ENCODE measurements around the gene PRRC2B.

PRRC2B gene

DNA sequence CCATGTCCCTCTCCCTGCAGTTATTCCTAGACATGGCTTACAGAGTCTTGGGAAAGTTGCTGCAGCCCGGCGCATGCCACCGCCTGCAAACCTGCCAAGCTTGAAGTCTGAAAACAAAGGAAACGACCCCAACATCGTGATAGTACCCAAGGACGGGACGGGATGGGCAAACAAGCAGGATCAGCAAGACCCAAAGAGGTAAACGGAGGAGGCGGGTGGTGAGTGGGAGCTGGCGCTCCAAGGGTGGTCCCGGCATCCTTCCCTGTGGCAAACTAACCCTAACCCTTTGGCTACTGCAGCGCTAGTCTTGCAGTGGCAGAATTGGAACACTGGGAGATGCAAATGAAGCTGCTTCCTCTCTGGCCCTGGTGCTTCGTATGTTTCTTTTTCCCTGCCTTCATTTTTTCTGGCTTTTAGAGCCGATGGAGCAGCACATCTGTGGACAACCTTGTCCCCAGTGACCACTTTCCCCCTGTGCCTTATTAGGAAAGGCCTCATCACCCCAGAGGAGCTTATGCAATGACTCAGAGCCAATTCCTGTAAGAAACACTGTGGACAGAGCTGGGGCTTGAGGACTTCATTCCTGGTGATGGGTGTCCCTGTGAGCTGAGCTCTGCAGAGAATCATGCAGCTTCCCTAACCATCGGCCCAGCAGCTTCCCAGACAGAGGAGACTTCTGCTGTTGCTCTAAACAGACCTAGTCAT lies 38.9 kb downstream of the PRRC2B start:
- no peak overlapping the region for H3K4me3 ChIP-seq (ENCODE audit: low read depth, low read length)
- TF ChIP-seq, protein P1, sequence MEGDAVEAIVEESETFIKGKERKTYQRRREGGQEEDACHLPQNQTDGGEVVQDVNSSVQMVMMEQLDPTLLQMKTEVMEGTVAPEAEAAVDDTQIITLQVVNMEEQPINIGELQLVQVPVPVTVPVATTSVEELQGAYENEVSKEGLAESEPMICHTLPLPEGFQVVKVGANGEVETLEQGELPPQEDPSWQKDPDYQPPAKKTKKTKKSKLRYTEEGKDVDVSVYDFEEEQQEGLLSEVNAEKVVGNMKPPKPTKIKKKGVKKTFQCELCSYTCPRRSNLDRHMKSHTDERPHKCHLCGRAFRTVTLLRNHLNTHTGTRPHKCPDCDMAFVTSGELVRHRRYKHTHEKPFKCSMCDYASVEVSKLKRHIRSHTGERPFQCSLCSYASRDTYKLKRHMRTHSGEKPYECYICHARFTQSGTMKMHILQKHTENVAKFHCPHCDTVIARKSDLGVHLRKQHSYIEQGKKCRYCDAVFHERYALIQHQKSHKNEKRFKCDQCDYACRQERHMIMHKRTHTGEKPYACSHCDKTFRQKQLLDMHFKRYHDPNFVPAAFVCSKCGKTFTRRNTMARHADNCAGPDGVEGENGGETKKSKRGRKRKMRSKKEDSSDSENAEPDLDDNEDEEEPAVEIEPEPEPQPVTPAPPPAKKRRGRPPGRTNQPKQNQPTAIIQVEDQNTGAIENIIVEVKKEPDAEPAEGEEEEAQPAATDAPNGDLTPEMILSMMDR (IDR thresholded peaks at IDR 0.05; ENCODE audit: low read depth, low read length): no peak

DNA sequence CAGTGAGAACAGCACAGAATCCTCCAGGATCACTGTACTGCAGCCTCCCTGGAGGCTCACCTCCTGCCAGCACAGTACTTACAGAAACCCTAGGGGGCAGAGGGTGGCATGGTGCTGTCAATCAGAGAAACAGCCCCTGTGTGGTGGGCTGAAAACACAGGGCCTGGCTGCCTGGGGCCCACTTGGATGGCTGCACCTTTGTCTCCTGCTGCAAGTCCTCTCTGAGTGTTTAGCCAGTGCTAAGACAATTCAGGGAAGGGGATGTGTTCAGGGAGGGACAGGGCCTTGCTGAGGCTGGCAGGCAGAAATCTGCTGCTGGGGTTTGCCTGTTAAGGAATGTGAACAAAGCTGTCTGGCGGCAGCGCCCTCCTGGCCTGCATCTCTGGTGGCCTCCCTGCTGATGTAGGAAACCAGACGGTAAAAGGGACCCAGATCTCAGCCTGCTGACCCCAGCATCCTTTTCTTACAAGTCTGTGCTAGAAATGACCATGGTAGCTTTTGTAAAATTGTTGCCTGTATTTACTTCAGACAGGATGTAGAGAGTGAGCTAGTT lies 39.5 kb downstream of the PRRC2B start:
- TF ChIP-seq, protein P1 (IDR thresholded peaks at IDR 0.05; ENCODE audit: low read depth, low read length): no peak

DNA sequence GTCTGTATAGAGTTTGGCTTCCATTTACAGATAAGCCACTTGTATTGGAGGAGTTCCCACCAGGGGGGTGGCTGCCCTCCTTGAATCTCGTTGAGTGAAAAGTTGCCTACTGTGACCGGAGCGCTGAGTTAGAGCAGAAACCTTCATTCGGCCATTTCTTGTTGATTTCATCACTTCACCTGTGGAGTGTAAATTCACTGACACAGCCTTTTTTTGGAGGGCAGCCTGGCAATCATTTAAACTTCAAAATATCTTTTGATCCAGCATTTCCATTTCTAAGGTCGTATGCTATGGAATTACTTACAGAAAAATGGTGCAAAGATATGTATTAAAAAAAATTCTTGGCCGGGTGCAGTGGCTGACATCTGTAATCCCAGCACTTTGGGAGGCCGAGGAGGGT lies 40.8 kb downstream of the PRRC2B start:
- H3K4me3 ChIP-seq (ENCODE audit: low read depth, low read length): no peak overlapping the region
- TF ChIP-seq, protein P1 (IDR thresholded peaks at IDR 0.05; ENCODE audit: low read depth, low read length): no peak

More for the DNA sequence above, 39.5 kb downstream of the PRRC2B start:
- H3K4me3 ChIP-seq (ENCODE audit: low read depth, low read length): no peak overlapping the region

DNA sequence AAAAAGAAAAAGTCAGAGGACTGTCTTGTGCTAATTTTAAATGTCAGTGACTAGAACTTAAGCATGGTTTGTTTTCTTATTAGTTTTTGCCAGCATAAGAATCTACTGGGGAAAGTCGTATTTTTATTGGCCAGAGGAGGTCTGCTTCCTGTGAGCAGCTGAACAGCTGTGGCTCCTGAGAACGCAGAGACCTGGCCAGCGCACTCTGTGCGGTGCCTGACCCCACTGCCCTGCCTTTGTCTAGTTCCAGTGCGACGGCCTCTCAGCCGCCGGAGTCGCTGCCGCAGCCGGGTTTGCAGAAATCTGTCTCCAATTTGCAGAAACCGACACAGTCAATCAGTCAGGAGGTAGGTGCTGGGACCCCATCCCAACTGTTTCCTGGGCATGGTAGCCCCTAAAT lies 42.5 kb downstream of the PRRC2B start:
- TF ChIP-seq, protein P1 (IDR thresholded peaks at IDR 0.05; ENCODE audit: low read depth, low read length): no peak
- H3K4me3 ChIP-seq (ENCODE audit: low read depth, low read length): no peak overlapping the region

DNA sequence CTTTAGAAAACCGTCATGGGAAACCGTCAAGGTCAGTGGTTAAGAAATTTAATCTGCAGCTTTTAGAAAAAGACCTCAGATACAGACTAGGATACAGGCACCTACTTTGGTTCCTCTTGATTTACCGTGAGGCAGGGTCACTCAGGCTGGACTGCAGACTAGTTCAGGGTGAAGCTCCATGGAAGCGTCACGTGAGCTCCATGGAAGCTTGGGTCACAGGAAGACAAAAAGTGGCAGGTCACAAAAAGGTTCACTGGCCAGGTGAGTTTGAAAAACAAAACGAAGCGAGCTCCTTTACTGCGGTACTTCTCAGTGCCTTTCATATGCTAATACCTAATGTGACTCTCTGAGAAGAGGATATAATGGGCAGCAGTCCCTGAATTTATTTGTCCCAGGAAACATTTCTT lies 43.0 kb downstream of the PRRC2B start:
- no peak overlapping the region for H3K4me3 ChIP-seq (ENCODE audit: low read depth, low read length)
- TF ChIP-seq, protein P1 (IDR thresholded peaks at IDR 0.05; ENCODE audit: low read depth, low read length): no peak

DNA sequence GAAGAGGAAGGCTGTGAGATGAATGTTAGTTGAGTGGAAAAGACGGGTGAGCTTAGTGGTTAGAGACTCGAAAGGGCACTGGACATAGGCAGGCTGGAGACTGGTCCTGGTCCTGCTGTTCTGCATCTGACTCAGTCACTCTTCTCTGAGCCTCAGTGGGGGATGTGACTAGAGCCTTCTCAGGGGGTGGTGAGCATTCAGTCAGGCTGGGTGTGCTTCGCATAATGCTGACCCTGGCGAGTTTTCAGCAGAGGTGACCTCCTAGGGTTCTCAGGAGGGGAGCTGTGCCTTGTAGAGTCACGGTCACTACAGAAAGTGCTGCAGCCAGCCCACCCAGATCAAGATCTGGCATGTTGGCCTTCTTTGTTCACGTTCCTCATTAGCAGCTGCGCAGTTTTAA lies 44.3 kb downstream of the PRRC2B start:
- TF ChIP-seq, protein P1 (IDR thresholded peaks at IDR 0.05; ENCODE audit: low read depth, low read length): no peak
- H3K4me3 ChIP-seq (ENCODE audit: low read depth, low read length): no peak overlapping the region

DNA sequence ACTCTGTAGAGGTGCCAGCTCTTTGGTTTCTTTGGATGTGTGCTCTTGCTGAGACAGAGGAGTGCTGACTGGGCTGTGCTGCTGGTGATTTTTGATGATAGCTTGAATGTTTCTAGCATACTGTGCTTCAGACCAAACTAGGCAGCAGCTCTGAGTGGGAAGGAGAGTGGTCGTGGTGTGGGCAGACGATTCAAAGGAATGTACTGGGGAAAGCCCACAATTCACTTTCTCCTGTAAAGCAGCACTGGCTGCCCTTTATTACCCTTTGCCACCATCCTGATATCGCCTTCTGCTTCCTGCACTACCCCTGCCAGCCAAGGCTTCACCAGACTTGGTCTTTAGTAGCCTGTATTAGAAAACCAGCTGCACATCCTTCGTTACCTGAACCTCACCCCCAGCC lies 45.3 kb downstream of the PRRC2B start:
- TF ChIP-seq, protein P1 (IDR thresholded peaks at IDR 0.05; ENCODE audit: low read depth, low read length): no peak
- H3K4me3 ChIP-seq (ENCODE audit: low read depth, low read length): no peak overlapping the region

Data from WI38 (cell line).